ENCODE data around the gene SCN4B.

GRCh38 chr11:118111019-118111743 lies 41.4 kb downstream of the SCN4B start:
- TF ChIP-seq BHLHE40 (IDR thresholded peaks at IDR 0.05; ENCODE audit: borderline replicate concordance in 1 of 2, low read depth in 2 of 2, low read length in 1 of 2) (no peak), ZBTB40 (IDR thresholded peaks at IDR 0.05; ENCODE audit: borderline replicate concordance) (no peak), CTCF (IDR thresholded peaks at IDR 0.05 in 2 of 3, conservative IDR thresholded peaks at IDR 0.05 in 1 of 3; ENCODE audit: control insufficient read depth in 2 of 3, extremely low read depth in 1 of 3, insufficient read depth in 1 of 3, low read depth in 3 of 3, low read length in 3 of 3) (no peak), ZBTB33 (IDR thresholded peaks at IDR 0.05) (no peak), RFX5 (IDR thresholded peaks at IDR 0.05; ENCODE audit: low read depth, low read length) (no peak), POLR2A (IDR thresholded peaks at IDR 0.05; ENCODE audit: low read depth, low read length) (no peak), RAD21 (IDR thresholded peaks at IDR 0.05; ENCODE audit: insufficient read depth, low read depth, low read length) (no peak), HSF1 (IDR thresholded peaks at IDR 0.05; ENCODE audit: low read depth, low read length) (no peak), SPI1 (IDR thresholded peaks at IDR 0.05; ENCODE audit: borderline replicate concordance, insufficient read depth, low read depth, low read length) (no peak), MEF2A (IDR thresholded peaks at IDR 0.05; ENCODE audit: insufficient read depth, low read depth, low read length) (no peak), SREBF2 (IDR thresholded peaks at IDR 0.05; ENCODE audit: low read length) (no peak), ESRRA (IDR thresholded peaks at IDR 0.05; ENCODE audit: low read length) (no peak), PBX3 (IDR thresholded peaks at IDR 0.05; ENCODE audit: insufficient replicate concordance, low read depth, low read length) (no peak), SIN3A (IDR thresholded peaks at IDR 0.05; ENCODE audit: low read depth, low read length) (no peak)

All from GM12878 (cell line).